Activated naive CD4-positive, alpha-beta T cell treated with Interleukin-2 at 50 U/mL for 16 hours (primary cell): ENCODE measurements around the gene CLDN34.

Experiments used
- DNase-seq: peaks from one replicate; pipeline ENCODE4 v3.0.0-alpha.2; 2020

The CLDN34 gene

DNA sequence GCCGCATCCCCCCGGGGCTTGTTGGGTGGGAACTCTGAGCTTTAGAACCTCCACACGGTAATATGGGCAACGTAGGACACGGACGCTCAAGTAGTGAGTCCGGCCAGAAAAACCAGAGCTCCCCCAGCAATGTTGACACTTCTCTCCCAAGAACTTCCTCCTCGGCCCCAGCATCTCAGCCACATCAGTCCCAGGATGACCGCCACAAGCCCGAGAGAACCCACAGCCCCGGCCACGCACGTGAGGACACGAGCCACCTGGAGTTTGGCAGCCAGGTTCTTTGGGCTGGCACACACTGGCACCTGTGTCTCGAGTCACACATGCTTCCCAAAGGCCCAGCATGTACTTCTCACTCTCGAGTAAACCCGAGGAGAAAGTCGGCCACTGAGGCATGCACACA is 16.3 kb downstream of the CLDN34 start:
- DNase-seq, result no peak

DNA sequence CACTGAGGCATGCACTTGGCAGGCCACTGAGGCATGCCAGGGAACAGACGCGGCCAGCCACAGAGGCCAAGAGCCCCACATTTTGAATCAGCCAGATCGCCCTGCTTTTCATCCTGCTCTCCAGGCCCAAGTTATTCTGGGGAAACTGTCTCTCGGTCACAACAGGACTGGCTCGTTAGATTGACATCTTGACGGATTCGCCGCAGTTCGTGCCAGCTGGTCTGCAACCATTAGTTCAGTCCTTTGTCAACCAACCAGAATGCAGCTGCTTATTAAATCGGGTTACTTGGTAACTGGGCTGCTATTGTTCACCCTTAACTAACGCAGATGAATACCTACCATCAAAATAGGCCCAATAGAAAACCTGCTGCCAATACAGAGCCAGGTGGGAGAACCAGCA is 16.7 kb downstream of the CLDN34 start:
- no peak for DNase-seq

DNA sequence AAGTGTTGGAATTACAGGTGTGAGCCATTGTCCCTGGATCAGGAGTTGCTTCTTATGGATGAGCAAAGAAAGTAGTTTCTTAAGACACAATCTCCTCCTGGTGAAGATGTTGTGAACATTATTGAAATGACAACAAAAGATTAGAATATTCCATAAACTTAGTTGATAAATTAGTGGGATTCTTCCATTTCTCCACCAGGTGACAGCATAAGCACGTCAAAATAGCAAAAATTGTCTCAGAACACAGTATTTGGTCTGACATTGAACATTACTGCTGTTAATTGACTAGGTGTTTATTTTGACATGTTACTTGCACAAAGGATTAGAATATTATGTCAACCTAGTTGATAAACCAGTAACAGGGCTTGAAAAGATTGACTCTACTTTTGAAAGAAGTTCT is 21.6 kb downstream of the CLDN34 start:
- DNase-seq, result no peak

DNA sequence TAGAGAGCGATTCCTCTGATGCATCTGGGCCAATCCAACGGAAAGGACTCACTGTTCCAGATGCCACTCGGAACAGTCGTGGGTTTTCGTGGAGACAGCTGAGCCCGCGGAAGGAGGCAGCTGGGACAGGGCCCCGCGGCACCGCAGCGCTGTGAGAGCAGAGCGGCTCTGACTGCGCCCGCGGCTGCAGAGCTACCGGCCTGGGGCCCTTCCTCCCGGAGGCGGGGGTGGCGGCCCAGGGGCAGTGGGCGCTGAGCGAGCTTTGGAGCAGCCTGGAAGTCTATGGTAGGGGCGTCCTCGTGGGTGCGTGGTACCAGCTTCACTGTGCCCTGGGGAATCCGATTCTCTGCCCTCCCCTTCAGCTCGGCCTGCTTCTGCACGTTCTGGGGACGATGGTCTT is 24.9 kb downstream of the CLDN34 start:
- DNase-seq, result no peak

DNA sequence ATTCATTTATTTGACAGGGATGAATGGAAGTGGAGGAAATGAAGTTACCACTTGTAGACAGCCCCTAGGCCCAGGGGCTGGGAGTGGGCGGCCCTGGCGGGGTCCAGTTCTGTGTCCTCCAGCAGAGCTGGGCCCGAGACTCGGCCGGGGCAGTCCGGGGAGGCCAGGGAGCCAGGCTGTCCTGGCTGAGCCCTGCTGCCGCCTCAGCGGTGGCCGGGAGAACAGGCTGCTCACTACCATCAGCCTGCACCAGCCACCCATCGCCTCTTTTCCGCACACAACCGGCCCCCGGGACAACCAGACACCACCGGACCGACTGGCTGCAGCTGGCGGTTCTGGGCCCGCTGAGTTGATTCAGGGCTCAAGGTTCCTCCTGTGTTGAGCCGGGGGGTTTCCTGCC is 25.6 kb downstream of the CLDN34 start:
- no peak for DNase-seq

DNA sequence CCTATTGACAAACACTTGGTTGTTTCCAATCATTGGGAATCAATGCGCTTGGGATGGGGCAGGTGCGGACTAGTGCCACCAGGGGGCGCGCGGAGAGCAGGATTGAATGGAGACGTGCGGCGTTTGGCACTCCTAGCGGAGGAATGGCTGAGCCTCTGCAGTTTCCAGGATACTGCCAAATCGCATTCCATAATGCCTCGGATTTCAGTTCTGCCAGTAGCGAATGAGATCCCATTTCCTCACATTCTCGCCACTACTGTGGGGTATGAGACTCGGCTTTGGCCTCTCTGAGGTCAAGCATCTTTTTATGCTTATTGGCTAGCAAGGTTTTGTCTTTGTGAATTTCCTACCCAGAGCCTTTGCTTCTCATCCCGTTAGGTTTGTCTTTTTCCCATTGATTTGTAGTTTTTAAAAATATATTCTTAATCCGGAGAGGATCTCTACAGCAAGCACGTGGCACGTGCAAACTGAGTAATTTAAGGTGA is 28.7 kb downstream of the CLDN34 start:
- DNase-seq, result peak; percentile 76

DNA sequence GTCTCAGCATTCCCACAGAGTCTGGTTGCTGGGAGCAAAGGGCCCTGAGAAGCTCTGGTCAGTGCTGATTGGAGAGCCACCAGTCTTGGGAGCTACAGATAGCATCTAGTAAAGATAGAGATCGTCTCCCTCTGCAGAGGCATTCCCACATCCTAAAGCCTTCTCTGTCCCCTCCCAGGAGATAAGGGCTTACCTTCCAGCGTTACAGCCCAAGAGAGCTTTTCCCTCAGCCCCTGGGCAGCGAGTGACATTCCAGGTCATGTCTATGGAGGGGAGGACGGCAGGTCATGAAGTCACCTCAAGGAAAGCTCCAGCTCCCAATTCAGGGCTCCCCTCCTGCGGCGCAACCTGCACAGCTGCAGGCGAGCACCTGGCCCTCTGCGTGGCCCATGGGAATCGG is 29.9 kb downstream of the CLDN34 start:
- no peak for DNase-seq

DNA sequence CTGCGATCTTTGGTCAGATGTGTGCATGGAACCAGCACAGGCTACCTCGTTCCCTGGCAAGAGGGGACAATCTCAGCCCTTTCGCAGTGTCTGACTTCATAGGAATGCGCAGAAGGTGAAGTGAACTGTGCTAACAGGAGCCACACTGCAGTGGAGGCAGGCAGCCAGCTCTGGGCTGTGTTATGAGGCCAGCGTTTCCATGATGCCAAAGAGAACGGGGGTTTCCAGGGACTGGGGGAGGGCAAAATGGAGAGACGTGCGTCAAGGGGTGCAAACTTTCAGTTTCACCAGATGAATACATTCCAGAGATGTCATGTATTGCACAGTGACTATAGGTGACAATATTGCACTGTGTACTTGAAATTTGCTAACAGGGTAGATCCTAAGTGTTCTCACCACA is 30.4 kb downstream of the CLDN34 start:
- peak; percentile 77 for DNase-seq

DNA sequence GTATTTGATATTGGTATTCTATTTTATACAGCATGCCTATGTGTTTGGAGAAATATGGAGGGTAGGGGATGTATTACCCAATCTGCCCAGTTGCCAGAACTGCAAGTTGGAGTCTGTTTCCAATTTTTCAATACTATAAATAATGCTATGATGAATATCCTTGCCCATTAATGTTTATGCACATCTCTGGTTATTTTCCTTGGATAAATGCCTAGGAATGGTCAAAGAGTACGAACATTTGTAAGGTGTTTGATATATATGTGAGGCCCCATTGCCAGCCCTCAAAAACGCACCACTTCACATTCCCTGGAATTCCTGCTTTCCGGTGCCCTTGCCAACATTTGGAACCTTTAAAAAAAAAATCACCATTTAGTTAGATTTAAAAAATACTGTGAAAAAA is 34.3 kb downstream of the CLDN34 start:
- no peak for DNase-seq

DNA sequence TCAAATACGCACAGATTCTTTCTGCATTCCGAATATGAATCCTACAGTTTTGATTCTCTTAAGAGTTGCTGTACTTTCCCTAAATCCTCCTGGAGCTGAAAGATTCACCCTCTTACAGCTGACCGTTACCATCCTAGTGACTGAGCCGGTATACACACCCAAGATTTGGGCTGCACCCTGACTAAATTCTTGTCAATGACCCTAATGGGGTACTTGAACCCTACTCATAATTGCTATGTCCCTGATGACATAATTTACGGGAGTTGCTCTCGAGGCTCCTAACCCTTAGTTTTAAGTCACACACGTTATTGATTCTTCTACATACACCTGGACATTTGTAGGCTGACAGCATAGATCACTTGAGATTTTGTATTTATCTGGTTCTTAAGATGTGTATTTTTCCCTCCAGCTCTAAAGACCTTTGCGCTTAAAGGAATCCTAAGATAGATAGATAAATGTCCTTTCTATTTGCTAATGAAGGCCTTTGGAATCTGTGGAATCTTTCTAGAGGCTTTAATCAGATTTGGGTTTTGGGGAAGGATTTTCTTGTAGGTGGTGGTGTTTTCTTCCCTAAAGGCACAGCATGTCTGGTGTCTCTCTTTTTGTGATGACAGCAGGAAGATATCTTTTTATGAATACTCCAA is 37.8 kb downstream of the CLDN34 start:
- DNase-seq, result no peak

DNA sequence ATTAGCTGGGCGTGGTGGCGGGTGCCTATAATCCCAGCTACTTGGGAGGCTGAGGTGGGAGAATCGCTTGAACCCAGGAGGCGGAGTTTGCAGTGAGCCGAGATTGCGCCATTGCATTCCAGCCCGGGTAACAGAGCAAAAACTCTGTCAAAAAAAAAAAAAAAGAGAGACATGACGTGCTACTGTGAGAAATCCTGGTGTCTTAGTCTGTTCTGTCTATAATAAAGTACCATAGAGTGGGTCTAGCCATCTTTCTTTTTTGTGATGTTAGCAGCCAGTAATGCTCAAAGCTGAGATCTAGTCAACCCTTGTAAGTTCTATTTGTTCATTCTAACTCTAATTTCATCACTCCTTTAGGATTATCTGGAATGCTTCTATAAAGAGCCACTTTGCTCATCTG is 38.9 kb downstream of the CLDN34 start:
- DNase-seq, result no peak

DNA sequence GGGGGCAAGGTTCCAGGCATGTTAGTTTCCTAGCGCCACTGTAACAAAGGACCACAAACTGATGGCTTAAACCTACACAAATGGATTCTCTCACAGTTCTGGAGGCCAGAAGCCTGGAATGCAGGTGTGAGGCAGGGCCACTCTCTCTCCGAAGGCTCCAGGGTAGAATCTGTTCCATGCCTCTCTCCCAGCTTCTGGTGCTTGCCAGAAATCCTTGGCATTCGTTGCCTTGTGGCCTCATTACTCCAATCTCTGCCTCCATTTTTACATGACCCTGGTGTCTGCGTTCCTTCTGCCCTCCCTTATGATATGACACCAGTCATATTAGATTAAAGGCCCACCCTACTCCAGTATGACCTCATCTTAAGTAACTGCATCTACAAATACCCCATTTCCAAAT is 39.6 kb downstream of the CLDN34 start:
- no peak for DNase-seq

DNA sequence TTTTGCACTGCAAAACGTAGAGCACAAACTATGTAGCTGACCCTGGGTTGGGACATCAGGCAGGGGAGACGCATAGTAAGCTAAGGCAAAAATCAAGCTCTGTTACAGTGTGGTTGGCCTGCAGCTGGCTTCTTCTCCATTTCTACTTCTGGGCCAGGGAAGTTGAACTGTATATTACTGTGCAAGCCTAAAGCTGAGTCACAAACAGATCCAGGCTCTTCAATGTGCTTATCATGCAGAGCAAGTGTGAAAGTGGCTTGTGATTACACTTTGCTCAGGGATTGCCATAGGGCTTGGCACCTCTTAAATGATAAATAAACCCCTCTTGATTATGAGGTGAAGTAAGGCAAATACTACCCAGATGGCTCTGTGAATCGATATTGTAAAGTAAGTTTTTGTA is 40.5 kb downstream of the CLDN34 start:
- DNase-seq, result no peak

DNA sequence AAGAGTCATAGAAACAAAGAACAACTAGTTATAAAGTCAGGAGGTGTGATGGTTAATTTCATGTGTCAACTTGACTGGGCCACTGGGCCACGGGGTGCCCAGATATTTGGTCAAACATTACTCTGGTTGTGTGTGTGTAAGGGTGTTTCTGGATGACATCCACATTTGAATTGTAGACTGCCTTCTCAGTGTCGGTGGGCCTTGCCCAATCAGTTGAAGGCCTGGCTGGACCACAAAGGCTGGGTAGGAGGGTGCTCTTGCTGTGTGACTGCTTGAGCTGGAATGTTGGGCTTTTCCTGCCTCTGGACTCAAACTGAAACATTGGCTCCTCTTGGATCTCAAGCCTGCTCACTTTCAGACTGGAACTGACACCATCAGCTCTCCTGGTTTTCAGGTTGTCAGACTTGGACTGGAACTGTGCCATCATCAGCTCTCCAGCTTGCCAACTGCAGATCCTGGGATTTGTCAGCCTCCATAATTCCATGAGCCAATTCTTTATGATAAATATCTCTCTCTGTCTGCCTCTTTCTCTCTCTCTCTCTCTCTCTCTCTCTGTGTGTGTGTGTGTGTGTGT is 41.4 kb downstream of the CLDN34 start:
- DNase-seq, result no peak

DNA sequence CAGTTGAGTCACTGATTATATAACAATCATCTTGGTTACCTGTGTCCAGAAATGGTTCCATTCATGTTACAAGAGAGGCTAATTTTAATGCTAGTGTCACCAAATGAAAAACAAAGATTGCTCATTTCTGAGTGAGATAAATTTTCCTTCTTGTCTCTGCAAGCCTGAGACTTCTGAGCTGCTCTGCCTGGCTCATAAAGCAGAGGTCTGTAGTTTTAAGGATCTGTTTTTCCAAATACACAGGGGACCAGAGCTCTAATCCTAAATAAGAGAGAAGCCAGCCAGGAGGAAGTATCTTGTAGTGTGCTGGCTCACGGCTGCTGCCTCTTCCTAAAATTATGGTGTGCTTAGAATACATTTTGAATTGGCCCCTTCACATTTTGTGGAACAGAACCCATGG is 42.6 kb downstream of the CLDN34 start:
- no peak for DNase-seq

DNA sequence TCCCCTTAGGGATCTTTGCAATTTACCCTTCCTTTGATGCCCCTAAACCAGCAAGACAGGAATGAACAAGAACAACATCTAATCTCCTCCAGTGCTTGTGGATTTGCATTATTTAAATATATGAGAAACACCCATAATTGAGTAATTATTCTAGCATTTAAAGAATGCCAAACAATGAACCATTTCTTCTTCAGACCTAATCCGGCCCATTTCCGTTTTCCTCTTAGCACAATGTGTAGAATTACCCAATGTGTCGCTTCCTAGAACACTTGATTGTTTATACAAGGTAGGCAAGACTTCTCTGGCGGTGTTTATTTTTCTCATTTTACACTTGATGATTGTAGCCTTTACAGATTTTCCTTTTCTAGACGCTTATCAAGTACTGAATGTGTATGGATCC is 43.5 kb downstream of the CLDN34 start:
- no peak for DNase-seq

DNA sequence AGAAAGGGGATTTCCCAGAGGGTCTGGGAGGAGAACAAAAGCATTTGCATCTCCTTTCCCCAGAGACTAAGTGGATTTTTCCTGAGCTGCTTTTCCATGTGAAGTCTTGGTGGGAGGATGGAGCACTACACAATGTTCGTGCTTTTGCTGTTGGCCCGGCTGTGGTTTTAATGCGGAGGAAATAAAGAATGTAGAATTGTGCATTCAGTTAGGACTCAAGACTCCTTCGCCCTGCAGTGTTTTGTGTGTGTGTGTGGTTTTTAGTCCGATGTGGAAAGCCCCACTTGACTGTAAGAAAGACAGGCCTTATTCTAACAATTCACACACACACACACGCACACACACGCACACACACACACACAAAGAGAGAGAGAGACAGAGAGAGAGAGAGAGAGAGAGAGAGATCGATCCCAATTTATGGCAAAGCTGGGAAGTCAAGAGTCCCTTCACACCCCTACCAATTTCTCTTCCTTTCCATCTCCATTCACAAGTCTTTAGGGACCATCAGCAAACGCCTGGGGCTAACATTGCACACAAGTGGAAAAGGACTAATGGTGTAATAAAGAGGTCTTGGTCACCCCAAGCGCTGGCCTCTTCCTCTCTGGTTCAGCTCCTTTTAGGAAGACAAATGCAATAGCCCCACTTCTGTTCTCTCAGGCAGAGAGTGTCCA is 44.2 kb downstream of the CLDN34 start:
- peak; percentile 20 for DNase-seq

DNA sequence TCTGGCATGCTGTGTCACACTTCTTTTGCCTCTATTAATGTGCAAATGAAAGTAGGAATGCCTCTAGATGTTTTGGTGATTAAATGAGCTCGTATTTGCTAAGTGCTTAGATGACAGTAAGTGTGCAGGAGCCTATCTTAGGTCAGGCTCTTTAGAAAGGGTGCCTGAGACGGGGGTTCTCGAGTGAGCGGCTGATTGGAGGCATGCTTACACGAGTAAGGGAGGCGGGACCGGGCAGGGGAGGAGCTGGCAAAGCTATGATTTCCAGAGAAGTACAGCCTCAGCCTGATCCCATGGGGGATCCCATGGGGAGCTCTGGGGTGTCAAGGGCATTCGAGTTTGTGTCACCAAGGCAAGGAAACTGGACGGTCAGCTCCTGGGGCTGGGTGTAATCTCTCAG is 44.8 kb downstream of the CLDN34 start:
- no peak for DNase-seq

DNA sequence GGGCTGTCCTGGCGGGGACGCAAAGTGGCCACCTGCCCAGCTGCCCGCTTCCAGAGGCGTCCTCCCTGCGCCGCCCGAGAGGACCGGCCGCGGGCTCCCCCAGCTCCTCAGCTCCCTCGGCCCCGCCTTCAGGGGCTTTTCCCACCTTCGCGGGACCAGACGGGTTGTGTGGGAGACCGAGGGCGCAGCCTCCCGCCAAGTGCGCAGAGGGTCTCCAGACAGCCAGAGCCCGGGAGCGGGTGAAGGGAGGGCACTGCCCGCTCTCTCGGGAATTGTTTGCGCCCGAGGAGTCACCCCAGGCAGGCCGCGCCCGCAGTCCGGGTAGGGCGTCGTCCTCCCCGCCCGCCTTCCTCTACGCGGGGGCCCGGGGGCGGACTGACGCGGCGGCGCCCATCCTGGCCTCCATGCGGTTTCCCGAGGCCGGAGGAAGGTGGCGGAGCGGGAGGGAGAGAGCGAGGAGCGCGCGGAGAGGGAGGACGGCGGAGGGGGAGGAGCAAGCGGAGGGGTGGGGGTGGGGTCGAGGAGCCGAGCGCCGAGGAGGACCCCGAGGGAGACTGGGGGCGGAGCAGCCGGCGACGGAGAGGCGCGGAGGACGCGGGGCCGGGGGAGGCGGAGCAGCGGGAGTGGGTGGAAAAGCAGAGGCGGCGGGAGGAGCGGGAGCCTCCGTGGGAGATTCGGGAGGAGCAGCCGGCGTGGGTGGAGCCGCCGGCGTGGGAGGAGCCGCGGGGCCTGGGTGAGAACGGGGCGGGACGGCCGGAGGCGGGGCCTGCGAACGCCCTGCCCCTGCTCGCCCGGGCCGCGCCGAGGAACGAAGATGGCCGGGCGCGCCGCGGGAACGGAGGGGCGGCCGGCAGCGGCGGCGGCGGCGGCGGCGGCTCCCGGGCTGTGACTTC is 47.5 kb downstream of the CLDN34 start:
- peak; percentile 74 for DNase-seq

DNA sequence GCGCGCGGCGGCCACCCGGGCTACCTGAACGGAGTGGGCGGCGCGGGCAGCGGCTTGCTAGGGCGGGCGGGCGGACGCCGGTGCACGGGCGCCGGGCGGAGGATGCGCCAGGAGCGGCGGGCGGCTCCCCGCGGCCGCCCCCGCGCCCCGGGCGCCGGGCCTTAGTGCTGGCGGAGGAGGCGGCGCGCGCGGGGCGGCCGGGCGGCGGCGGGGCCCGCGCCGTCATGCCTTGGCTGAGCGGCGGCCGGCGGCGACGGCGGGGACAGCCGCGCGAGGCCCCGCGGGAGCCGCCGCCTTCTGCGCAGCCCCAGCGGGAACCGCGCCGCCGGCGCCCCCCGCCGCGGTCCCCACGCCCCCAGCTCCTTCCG is 48.2 kb downstream of the CLDN34 start:
- no peak for DNase-seq

DNA sequence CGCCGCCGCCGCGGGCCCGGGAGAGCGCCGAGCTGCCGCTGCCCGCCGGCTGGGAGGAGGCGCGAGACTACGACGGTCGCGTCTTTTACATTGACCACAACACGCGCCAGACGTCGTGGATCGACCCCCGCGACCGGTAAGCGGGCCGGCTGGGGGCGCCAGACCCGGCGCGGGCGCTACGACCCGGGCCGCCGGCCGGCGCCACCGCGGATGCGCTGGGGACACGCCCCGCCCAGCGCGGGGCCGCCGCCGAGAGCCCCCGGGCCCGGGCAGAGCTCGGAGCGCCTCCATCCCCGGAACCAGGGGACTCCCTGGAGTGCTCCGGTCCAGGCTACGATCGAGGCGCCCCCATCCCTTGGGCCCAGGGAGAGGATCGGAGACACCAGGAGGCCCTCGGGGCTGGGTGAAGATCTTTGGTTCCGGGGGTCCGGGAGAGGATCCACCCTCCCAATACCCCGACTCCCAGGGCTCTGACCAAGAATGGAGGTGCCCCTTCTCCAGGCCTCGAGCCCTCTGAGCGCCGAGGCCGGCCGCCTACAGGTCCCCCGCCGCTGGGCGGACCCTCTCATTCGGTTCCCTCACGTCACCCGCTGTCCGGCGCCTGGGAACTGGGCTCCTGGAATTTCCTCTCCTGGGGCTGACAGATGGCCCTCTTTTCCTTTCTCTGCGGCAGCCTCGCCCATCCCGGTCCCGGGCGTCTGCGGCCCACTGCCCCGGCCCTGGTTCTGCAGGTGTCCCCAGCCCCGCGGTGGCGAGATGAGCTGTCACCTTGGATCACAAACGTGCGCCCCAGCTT is 48.8 kb downstream of the CLDN34 start:
- peak; percentile 14 for DNase-seq

DNA sequence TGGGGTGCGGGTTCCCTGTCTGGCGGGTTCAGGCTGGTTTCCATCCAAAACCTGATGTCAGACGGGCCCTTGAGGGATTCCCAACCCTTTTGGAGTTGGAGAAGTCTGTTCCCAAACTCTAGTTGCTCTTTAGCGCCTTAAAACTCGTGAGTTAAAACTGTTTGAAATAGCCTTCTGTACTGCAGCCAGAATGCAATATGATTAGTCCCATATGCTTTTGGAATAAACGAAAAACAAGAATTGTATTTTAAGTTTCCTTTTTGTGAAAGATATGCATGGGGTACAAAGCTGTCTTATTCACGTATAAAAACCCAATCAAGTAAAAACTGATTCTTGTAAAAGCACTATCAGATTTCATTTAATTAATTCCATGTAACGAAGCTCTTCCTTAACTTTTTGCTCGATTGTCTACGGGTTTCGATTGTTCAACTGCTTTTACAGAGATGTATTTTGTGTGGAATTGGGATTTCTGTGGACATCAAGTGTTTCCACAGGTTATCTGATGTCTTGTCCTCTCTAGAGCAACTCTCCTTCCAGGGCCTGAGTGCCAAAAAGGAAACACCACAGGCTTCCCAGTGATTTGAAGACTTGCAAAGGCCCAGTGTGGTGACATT is 49.5 kb downstream of the CLDN34 start:
- no peak for DNase-seq
